ENCODE results near the gene PALLD.

DNA sequence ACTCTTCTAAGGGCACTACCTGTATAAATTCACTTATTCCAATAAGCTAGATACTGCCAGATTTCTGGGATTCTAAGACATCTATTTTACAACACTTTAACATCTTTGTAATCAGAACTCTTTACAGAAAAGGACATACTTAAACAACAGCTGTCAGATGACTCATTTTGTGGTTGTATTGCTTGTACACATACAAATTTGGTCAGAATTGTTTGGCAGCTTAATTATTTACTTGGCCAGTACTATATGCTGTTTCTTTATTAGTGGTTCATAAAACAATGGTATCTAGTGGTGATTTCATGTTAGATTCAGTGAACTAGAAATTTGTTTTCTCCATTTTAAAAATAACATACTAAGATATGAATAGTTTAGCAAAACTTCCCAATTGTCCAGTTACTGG is 27.2 kb downstream of the PALLD start:
- TF ChIP-seq EZH2 (IDR thresholded peaks at IDR 0.05; ENCODE audit: insufficient read depth, poor library complexity, severe bottlenecking) (no peak), EZH2phosphoT487 (IDR thresholded peaks at IDR 0.05; ENCODE audit: insufficient read depth, low read depth) (0 out of 2 replicates have a peak, but pooled peaks have one; percentile 23)

All from GM23248 (cell line).